AG09309 (cell line): ENCODE results near the gene IFNA4.
"Not testable (repeated sequence)": the region's sequence is repeated elsewhere in the genome, so short reads cannot be mapped to it uniquely, and the experiment has no call there.

Experiments
- DNase-seq: peaks from one replicate; pipeline ENCODE4 v3.0.0-alpha.2; 2010; ENCODE audit warnings: low read depth
- H3K4me3 ChIP-seq: 2 replicates; pipeline ENCODE4 v1.5.1; 2011; ENCODE audit warnings: mild to moderate bottlenecking, low read depth, low read length, moderate library complexity; ENCODE audit not compliant: control insufficient read depth
- CTCF ChIP-seq: IDR thresholded peaks from 2 replicates; pipeline ENCODE4 v1.5.1; 2011; ENCODE audit warnings: mild to moderate bottlenecking, low read depth, low read length, inconsistent platforms; ENCODE audit not compliant: insufficient read depth, control insufficient read depth; ENCODE audit errors: missing control alignments

IFNA4 gene

GRCh38 chr9:21182810-21183736, 4.3 kb downstream of the IFNA4 start:
- H3K4me3 ChIP-seq, DNase-seq: not testable (repeated sequence)
- TF ChIP-seq CTCF, result peak; percentile 37

GRCh38 chr9:21174671-21175070, 12.7 kb downstream of the IFNA4 start:
- no peak overlapping the region for H3K4me3 ChIP-seq
- no peak for DNase-seq
- TF ChIP-seq CTCF, result no peak

GRCh38 chr9:21172156-21172555, 15.2 kb downstream of the IFNA4 start:
- DNase-seq, result no peak
- TF ChIP-seq CTCF, result no peak
- H3K4me3 ChIP-seq, result no peak overlapping the region

- DNase-seq, result no peak
- no peak overlapping the region for H3K4me3 ChIP-seq
- TF ChIP-seq CTCF, result no peak
Observed at GRCh38 chr9:21171351-21171750, 16.0 kb downstream of the IFNA4 start.

- not testable (repeated sequence) for DNase-seq, H3K4me3 ChIP-seq
Observed at GRCh38 chr9:21166560-21166959, 20.8 kb downstream of the IFNA4 start, which contains the start of gene IFNA21. TSS of gene IFNA21 (minus strand) at chr9:21166660. CDS start at chr9:21166612, 48 bp downstream.

GRCh38 chr9:21165516-21165915, 21.9 kb downstream of the IFNA4 start:
- TF ChIP-seq CTCF, result no peak
- H3K4me3 ChIP-seq, result no peak overlapping the region
- DNase-seq, result no peak

GRCh38 chr9:21160178-21160577, 27.2 kb downstream of the IFNA4 start:
- no peak for DNase-seq

More at GRCh38 chr9:21160178-21160577, 27.2 kb downstream of the IFNA4 start:
- H3K4me3 ChIP-seq, result no peak overlapping the region
- no peak for TF ChIP-seq CTCF
